Tibial artery (tissue), 4 donors: ENCODE measurements around the gene SPATA31D3.
"Not testable (repeated sequence)": the region's sequence is repeated elsewhere in the genome, so short reads cannot be mapped to it uniquely, and the experiment has no call there.

Experiments
- DNase-seq, 2 donors: peaks; one replicate each; pipeline ENCODE4 v3.0.0-alpha.2; 2019
- H3K27ac ChIP-seq, 2 donors: fragments of 200-600 bp; sonication (generic) in 1 of 2; 1 replicate in 1 of 2; 2 replicates in 1 of 2; pipeline ENCODE4 v1.5.1; 2018 to 2019; ENCODE audit warnings: mild to moderate bottlenecking in 1 of 2
- H3K27me3 ChIP-seq, 2 donors: fragments of 200-600 bp; sonication (generic) in 1 of 2; one replicate each; pipeline versions ENCODE4 v1.5.1 to v1.6.0; 2016 to 2019
- H3K36me3 ChIP-seq, 3 donors: fragments of 200-600 bp; sonication (generic) in 2 of 3; one replicate each; pipeline ENCODE4 v1.5.1; 2016 to 2019; ENCODE audit warnings: mild to moderate bottlenecking in 2 of 3
- H3K4me1 ChIP-seq, 4 donors: fragments of 200-600 bp; sonication (generic) in 2 of 4; 1 replicate in 3 of 4; 2 replicates in 1 of 4; pipeline ENCODE4 v1.5.1; 2016 to 2019
- H3K4me3 ChIP-seq, 2 donors: fragments of 200-600 bp; sonication (generic) in 1 of 2; 1 replicate in 1 of 2; 2 replicates in 1 of 2; pipeline ENCODE4 v1.5.1; 2018 to 2019; ENCODE audit warnings: mild to moderate bottlenecking in 2 of 2
- H3K9me3 ChIP-seq, 3 donors: fragments of 200-600 bp; sonication (generic) in 1 of 3; one replicate each; pipeline ENCODE4 v1.5.1; 2016 to 2019
- intact Hi-C: fragments of 100-400 bp; cut with DNase I; formaldehyde crosslinking; loops from one replicate; pipeline ENCODE4 v1.15.0; 2023; ENCODE audit warnings: low total_unique reads
- TF ChIP-seq, protein P1 (sequence below), 2 experiments: fragments of 200-600 bp in 1 of 2; fragments of 450-650 bp in 1 of 2; IDR thresholded peaks; one replicate each; pipeline ENCODE4 v1.5.1; 2017 to 2019; ENCODE audit warnings: antibody characterized with exemption in 2 of 2, mild to moderate bottlenecking in 1 of 2, moderate library complexity in 1 of 2

SPATA31D3 gene

DNA sequence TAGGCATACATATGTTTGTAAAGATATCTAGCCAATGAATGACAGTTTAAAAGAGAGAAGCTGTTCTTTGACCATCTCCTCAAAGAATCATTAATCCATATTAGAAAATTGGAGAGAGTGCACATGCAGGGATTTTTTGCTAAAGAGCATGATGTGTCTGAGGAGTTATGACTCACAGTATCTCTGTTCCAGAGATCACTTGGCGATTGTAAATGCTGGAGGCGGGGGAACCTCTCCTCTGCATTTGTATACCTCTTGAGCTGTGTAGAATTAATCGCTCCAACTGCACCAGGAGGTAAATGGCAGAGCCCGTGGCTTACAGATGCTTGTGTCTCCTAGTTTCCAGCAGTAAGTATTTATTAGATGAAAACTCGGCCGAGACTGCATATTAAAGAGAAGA lies 41.6 kb downstream of the SPATA31D3 start:
- H3K4me1 ChIP-seq: no peaks in the 10 kb centered on the region
- TF ChIP-seq, protein P1, sequence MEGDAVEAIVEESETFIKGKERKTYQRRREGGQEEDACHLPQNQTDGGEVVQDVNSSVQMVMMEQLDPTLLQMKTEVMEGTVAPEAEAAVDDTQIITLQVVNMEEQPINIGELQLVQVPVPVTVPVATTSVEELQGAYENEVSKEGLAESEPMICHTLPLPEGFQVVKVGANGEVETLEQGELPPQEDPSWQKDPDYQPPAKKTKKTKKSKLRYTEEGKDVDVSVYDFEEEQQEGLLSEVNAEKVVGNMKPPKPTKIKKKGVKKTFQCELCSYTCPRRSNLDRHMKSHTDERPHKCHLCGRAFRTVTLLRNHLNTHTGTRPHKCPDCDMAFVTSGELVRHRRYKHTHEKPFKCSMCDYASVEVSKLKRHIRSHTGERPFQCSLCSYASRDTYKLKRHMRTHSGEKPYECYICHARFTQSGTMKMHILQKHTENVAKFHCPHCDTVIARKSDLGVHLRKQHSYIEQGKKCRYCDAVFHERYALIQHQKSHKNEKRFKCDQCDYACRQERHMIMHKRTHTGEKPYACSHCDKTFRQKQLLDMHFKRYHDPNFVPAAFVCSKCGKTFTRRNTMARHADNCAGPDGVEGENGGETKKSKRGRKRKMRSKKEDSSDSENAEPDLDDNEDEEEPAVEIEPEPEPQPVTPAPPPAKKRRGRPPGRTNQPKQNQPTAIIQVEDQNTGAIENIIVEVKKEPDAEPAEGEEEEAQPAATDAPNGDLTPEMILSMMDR (IDR thresholded peaks at IDR 0.05): no peak
- no peak overlapping the region for H3K4me3 ChIP-seq
- intact Hi-C loops: no loop called here
- H3K27me3 ChIP-seq: no peaks in the 10 kb centered on the region
- no peaks in the 10 kb centered on the region for H3K9me3 ChIP-seq
- DNase-seq: no peak
- H3K36me3 ChIP-seq: no peaks in the 10 kb centered on the region
- no peak overlapping the region for H3K27ac ChIP-seq

DNA sequence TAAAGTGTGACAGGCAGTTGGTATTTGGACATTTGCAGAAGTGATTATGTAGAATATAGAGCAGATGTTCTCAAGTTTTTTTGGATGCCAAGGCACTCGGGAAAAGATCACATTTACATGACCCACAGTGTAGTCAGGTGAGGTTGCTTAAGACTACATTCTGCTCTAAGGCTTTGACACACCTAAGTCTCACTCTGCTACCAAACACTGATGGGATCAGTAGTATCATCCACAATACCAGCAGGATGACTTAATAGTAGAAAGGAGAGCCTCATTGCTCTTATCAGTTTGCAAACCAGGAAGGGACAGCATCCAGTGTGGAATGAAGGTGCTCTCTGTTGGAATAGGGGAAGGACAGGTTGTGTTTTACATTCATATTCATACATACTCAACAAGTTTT lies 42.8 kb downstream of the SPATA31D3 start:
- Histone ChIP-seq H3K9me3 (no peaks in the 10 kb centered on the region), H3K27ac (no peak overlapping the region), H3K4me3 (no peak overlapping the region), H3K36me3 (no peaks in the 10 kb centered on the region), H3K27me3 (no peaks in the 10 kb centered on the region), H3K4me1 (no peaks in the 10 kb centered on the region)
- intact Hi-C loops: no loop called here
- TF ChIP-seq, protein P1 (IDR thresholded peaks at IDR 0.05): no peak
- DNase-seq: no peak

DNA sequence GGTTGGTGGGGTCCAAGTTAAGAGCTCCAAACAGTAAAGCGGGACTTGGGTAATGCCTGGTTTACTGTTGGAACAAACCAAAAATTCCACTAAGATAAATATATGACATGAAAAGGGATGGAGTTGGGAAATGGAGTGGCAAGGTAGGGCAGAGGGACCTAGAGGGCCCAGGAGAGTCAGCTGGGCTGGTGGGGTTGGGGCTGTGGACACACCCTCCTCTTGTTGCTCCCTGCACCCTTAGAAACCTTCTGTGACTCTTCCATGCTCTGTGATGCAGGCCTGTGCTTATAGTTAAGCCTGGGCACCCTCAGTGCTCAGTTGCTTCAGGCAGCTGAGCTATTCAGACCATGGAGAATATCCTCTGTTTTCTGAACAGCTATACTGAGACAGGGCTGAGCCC lies 45.2 kb downstream of the SPATA31D3 start, which contains the start of gene SPATA31D1:
TSS of gene SPATA31D1 (plus strand) at position 301 of the 400 bp plus-strand sequence. CDS start at position 348, 47 bp downstream.
- intact Hi-C loops, H3K4me1 ChIP-seq, H3K4me3 ChIP-seq: not testable (repeated sequence)

DNA sequence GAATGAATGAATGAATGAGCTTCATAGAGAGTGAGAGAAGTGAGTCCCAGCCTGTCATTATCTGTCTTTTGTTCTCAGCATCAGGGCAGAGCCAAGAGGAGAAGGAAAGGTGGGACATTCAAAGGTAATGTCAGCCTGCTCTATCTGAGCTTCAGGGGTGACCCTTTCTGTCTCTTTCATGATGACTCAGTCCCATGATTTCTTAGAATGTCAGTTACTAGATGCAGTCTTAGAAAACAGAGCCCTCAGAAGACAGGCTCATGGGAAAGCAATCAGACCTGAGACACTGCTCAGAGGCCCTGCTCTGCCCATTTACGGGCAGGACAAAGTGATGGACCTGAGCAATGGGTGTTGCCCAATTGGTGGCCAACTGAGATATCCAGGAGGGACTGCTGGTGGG lies 46.4 kb downstream of the SPATA31D3 start:
- DNase-seq: no peak
- Histone ChIP-seq H3K4me1 (no peaks in the 10 kb centered on the region), H3K36me3 (no peaks in the 10 kb centered on the region), H3K4me3 (no peak overlapping the region), H3K27me3 (no peaks in the 10 kb centered on the region), H3K27ac (no peak overlapping the region), H3K9me3 (no peaks in the 10 kb centered on the region)
- intact Hi-C loops: no loop called here
- TF ChIP-seq, protein P1 (IDR thresholded peaks at IDR 0.05): no peak

More for the DNA sequence above, 45.2 kb downstream of the SPATA31D3 start, which contains the start of gene SPATA31D1:
- not testable (repeated sequence) for H3K36me3 ChIP-seq, H3K27me3 ChIP-seq, H3K9me3 ChIP-seq, H3K27ac ChIP-seq, DNase-seq

DNA sequence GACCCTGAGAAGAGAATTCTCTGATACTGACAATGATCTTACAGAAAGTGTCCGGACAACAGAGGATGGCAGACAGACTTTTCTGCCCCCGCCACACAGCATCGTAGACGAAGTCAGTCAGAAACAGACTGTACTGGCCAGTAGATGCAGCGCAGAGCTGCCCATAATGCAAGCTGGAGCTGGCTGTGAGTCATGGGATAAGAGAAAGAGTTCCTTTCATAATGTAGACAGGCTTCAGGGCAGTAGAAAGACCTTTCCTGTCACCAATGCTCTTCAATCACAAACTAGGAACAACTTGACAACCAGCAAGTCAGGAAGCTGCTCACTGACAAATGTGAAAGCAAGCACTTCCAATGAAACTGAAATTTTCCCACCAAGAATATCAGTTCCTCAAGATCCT lies 50.4 kb downstream of the SPATA31D3 start:
- DNase-seq: no peak
- Histone ChIP-seq H3K4me1 (no peaks in the 10 kb centered on the region), H3K9me3 (no peaks in the 10 kb centered on the region), H3K36me3 (no peaks in the 10 kb centered on the region), H3K27me3 (no peaks in the 10 kb centered on the region), H3K4me3 (no peak overlapping the region), H3K27ac (no peak overlapping the region)
- TF ChIP-seq, protein P1 (IDR thresholded peaks at IDR 0.05): no peak
- intact Hi-C loops: no loop called here
